ENCODE data around the gene PDE6H.

PDE6H gene

GRCh38 chr12:15007551-15007950 is 34.7 kb downstream of the PDE6H start:
- no peak for DNase-seq

GRCh38 chr12:15011162-15011561 is 38.3 kb downstream of the PDE6H start:
- no peak for DNase-seq

GRCh38 chr12:15013634-15014179 is 40.9 kb downstream of the PDE6H start:
- no peak for DNase-seq

- DNase-seq, result no peak
These were observed 41.9 kb downstream of the PDE6H start for GRCh38 chr12:15014708-15015107.

- DNase-seq, result no peak
These were observed 42.3 kb downstream of the PDE6H start for GRCh38 chr12:15015121-15015520.

- DNase-seq, result no peak
These were observed 47.3 kb downstream of the PDE6H start for GRCh38 chr12:15020156-15020555.
